Measurements from ENCODE around the gene GALNT16.

GALNT16 gene

DNA sequence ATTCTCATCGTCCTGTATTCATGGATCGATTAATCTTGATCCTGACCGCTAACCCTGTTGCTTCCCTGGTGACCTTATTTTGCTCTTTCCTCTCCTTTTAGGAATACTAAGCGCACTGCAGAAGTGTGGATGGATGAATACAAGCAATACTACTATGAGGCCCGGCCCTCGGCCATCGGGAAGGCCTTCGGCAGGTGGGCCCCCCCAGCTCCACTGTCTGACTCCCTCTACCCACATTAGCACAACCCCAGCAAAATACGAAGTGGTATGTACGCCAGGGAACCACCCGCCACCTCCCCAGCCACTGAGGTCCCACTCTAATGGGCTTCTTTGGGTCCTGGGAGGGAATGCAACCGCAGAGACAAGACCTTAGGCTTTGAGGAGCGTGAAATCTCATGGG is 79.5 kb downstream of the GALNT16 start:
- ATAC-seq, result no peak
- TF ChIP-seq OSR1 (CRISPR knock-in tag; IDR thresholded peaks at IDR 0.05) (no peak), BACH2 (CRISPR knock-in tag; IDR thresholded peaks at IDR 0.05; ENCODE audit: borderline replicate concordance) (no peak), ZC3H10 (CRISPR knock-in tag; IDR thresholded peaks at IDR 0.05) (no peak)
- TF ChIP-seq, protein P1, sequence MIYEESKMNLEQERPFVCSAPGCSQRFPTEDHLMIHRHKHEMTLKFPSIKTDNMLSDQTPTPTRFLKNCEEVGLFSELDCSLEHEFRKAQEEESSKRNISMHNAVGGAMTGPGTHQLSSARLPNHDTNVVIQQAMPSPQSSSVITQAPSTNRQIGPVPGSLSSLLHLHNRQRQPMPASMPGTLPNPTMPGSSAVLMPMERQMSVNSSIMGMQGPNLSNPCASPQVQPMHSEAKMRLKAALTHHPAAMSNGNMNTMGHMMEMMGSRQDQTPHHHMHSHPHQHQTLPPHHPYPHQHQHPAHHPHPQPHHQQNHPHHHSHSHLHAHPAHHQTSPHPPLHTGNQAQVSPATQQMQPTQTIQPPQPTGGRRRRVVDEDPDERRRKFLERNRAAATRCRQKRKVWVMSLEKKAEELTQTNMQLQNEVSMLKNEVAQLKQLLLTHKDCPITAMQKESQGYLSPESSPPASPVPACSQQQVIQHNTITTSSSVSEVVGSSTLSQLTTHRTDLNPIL (CRISPR knock-in tag; IDR thresholded peaks at IDR 0.05; ENCODE audit: low read depth), result no peak

DNA sequence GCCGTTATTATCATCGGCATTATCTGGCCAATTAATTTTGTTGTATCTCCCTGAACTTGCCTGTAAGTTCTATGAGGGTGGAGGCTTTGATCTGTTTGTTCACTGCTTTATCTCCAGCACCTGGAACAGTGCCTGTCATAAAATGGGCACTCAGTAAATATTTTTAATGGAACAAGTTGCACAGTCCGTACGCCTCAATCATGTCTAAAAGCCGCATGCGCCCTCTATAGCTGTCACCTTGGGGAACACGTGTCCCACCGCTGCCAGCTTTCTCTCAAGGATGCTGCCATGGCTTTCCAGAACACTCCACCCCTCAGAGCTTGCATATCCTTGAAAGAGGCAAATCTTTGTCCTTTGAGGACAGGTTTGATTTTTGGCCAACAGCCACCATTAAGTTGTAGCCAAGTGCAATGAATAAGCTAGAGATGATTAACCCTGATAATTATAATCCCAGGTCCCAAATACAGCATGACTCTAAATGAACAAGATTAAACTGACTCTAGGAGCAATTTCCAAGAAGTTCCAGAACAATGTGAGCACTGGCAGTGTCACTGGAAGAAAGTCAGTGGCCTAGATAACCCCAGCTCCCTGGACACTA is 83.1 kb downstream of the GALNT16 start:
- TF ChIP-seq ARNTL (CRISPR knock-in tag; IDR thresholded peaks at IDR 0.05; ENCODE audit: borderline replicate concordance, low read depth) (no peak), ISL1 (CRISPR knock-in tag; IDR thresholded peaks at IDR 0.05) (no peak), ESRRG (CRISPR knock-in tag; IDR thresholded peaks at IDR 0.05) (no peak), CSDC2 (CRISPR knock-in tag; IDR thresholded peaks at IDR 0.05) (no peak), ZFP3 (CRISPR knock-in tag; IDR thresholded peaks at IDR 0.05) (no peak), OSR1 (CRISPR knock-in tag; IDR thresholded peaks at IDR 0.05) (no peak), TCF4 (CRISPR knock-in tag; IDR thresholded peaks at IDR 0.05; ENCODE audit: borderline replicate concordance) (no peak), POU6F1 (CRISPR knock-in tag; IDR thresholded peaks at IDR 0.05; ENCODE audit: borderline replicate concordance, low read depth) (no peak), ZNF565 (CRISPR knock-in tag; conservative IDR thresholded peaks at IDR 0.05; ENCODE audit: low read depth) (no peak), ZNF8 (CRISPR knock-in tag; IDR thresholded peaks at IDR 0.05) (no peak), RARB (CRISPR knock-in tag; IDR thresholded peaks at IDR 0.05) (no peak), SNAI2 (CRISPR knock-in tag; IDR thresholded peaks at IDR 0.05) (no peak), ZNF70 (CRISPR knock-in tag; IDR thresholded peaks at IDR 0.05) (no peak), GLIS3 (CRISPR knock-in tag; IDR thresholded peaks at IDR 0.05) (no peak), TSHZ2 (CRISPR knock-in tag; IDR thresholded peaks at IDR 0.05) (no peak)
- TF ChIP-seq, protein P1 (CRISPR knock-in tag; IDR thresholded peaks at IDR 0.05; ENCODE audit: low read depth), result no peak
- TF ChIP-seq, protein P2, sequence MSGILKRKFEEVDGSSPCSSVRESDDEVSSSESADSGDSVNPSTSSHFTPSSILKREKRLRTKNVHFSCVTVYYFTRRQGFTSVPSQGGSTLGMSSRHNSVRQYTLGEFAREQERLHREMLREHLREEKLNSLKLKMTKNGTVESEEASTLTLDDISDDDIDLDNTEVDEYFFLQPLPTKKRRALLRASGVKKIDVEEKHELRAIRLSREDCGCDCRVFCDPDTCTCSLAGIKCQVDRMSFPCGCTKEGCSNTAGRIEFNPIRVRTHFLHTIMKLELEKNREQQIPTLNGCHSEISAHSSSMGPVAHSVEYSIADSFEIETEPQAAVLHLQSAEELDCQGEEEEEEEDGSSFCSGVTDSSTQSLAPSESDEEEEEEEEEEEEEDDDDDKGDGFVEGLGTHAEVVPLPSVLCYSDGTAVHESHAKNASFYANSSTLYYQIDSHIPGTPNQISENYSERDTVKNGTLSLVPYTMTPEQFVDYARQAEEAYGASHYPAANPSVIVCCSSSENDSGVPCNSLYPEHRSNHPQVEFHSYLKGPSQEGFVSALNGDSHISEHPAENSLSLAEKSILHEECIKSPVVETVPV (CRISPR knock-in tag; IDR thresholded peaks at IDR 0.05), result no peak

GRCh38 chr14:69344171-69344570 is 84.2 kb downstream of the GALNT16 start:
- TF ChIP-seq PPARA (CRISPR knock-in tag; IDR thresholded peaks at IDR 0.05; ENCODE audit: borderline replicate concordance) (no peak), ZNF8 (CRISPR knock-in tag; IDR thresholded peaks at IDR 0.05) (no peak), SNAI2 (CRISPR knock-in tag; IDR thresholded peaks at IDR 0.05) (no peak), TCF4 (CRISPR knock-in tag; IDR thresholded peaks at IDR 0.05; ENCODE audit: borderline replicate concordance) (no peak), ZC3H10 (CRISPR knock-in tag; IDR thresholded peaks at IDR 0.05) (no peak), ZNF70 (CRISPR knock-in tag; IDR thresholded peaks at IDR 0.05) (no peak), TSHZ2 (CRISPR knock-in tag; IDR thresholded peaks at IDR 0.05) (no peak), ISL1 (CRISPR knock-in tag; IDR thresholded peaks at IDR 0.05) (no peak), CSDC2 (CRISPR knock-in tag; IDR thresholded peaks at IDR 0.05) (no peak), TOX (CRISPR knock-in tag; IDR thresholded peaks at IDR 0.05; ENCODE audit: borderline replicate concordance) (no peak)
- TF ChIP-seq, protein P2 (CRISPR knock-in tag; IDR thresholded peaks at IDR 0.05), result no peak
- ATAC-seq, result no peak

More for the DNA sequence above, 83.1 kb downstream of the GALNT16 start:
- ATAC-seq, result no peak

All from SK-N-SH treated with all-trans-retinoic acid at 6 μM for 48 hours (cell line).